GM19324 (cell line): Measurements from ENCODE around the gene GRM8.

Source experiments
- ATAC-seq: cut with Tn5 transposase; IDR thresholded peaks from one replicate; pipeline ENCODE4 v1.9.1; 2021; ENCODE audit warnings: mild to moderate bottlenecking, moderate library complexity; ENCODE audit not compliant: unreplicated experiment, low FRiP score

GRM8 gene

DNA sequence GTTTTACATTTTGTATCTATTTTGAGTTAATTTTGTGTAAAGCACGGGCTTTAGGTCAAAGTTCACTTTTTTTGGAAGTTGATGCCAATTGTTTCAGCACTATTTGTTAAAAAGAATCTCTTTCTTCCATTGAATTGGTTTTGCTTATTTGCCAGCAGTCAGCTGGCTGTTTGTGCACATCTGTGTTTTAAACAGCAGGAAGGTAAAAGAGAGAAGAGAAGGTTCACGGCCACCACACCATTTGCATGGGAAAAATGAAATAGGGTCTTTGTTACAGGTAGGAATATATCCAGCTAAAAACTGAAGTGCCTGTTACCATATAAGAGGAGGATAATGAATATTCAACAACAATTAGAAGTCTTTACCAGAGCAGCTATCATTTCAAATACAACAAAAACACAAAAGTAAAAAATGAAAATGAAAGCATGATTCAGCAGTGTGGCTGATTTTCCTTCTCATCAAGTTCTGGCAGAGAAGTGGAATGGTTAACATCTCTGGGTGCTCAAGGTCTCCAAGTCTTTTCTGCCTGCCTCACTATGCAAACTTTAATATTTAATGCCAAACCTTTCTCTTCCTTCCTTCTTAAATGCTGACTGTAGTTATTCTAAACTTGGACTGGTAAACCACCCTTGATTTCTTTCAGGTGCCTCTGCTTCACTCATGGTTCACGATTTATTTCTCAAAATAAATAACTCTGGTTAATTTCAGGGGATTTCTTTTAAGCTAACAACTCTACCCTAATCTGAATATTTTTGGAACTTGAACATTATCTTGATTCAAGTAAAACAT, 841.5 kb downstream of the GRM8 start:
- peak; percentile 47 for ATAC-seq

DNA sequence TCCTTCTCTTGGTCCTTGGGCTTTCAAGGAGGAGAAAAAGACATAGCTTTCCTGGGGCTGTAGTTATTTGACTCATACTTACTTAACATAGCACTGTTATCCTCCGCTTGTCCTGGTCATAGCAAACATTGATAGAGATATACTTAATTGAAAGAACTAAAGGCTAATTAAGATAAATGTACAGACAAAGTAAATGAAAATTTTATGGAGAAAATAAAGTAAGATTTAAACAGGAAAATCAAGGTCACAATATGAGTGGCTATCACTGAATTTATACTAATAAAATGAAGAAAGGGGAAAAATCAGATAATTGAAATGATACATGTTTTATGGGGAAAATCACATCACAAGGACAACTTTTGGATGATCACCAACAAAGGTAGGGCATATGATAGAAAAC, 849.7 kb downstream of the GRM8 start:
- no peak for ATAC-seq

DNA sequence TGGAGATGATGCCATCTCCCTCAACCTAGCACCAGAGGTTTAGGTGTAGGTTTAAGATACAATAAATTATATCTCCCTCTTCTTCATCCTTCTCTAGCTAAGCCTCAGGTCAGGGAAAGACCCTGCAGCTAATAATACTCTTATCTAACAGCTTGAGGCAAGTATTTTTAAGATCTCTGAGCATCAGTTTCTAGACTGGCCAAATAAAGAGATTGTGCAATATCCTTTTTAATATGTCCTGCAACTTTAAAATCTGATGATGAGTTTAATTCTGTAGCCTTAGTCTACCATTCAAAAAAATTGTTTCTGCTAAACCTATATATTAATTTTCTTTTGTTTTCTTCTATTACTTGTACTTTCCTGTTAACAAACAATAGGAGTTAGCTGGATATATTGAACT, 850.8 kb downstream of the GRM8 start:
- no peak for ATAC-seq

GRCh38 chr7:126398851-126399529, 853.8 kb downstream of the GRM8 start:
- no peak for ATAC-seq

- ATAC-seq: no peak
Measured at GRCh38 chr7:126398285-126398684, 854.5 kb downstream of the GRM8 start.

DNA sequence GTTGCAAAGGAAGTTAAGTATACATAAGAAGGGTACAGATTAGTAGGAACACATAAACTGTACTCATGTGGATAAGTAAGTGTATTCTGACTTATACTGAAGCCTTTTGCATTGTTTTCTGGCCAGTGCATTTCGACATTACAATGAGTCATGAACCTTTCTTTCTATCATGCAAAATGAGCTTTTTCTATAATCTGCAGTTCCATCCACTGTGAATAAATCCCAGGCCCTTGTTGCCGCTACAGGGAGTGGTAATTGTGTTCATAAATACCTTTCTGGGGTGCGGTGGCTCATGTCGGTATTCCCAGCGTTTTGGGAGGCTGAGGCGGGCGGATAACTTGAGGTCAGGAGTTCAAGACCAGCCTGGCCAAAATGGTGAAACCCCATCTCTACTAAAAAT, 858.3 kb downstream of the GRM8 start:
- ATAC-seq: no peak
